H1 (cell line): Measurements from ENCODE around the gene TNIP3. TPM values are rescaled to one million over a fixed set of nuclear protein-coding genes. Genes with fewer than 3 reads are reported as not detected.

ENCODE experiments used
- CTCF ChIA-PET: fragments of 300-600 bp; sonication (Branson Sonifier 250); formaldehyde crosslinking; loops from one replicate; lab custom pipeline; 2021; ENCODE audit not compliant: partially characterized antibody; lab: Charles Lee
- POLR2A ChIA-PET: fragments of 300-600 bp; sonication (Branson Sonifier 250); formaldehyde crosslinking; loops from one replicate; lab custom pipeline; 2021; ENCODE audit warnings: inconsistent platforms; ENCODE audit not compliant: partially characterized antibody; lab: Charles Lee
- DNase-seq, 2 experiments: peaks; one replicate each; pipeline versions ENCODE4 v3.0.0 to v3.0.0-alpha.2; 2010 to 2022; ENCODE audit warnings: low spot score in 2 of 2, low read depth in 1 of 2, mixed read lengths in 1 of 2
- FAIRE-seq: peaks from 2 replicates; lab custom pipeline; 2011; peaks lifted over from hg19 to GRCh38; lab: Jason Lieb, UNC
- H2AFZ ChIP-seq: 2 replicates; pipeline ENCODE4 v1.8.1; 2012; ENCODE audit warnings: low read length, inconsistent platforms
- H2AK5ac ChIP-seq: 2 replicates; pipeline ENCODE4 v1.6.1; 2013; ENCODE audit warnings: low read depth, low read length
- H2BK120ac ChIP-seq: replicated peaks from 2 replicates; pipeline ENCODE3; 2013; ENCODE audit warnings: low read depth, low read length, inconsistent platforms
- H2BK12ac ChIP-seq: 2 replicates; pipeline ENCODE4 v1.6.1; 2013; ENCODE audit warnings: low read depth, low read length
- H2BK15ac ChIP-seq: 2 replicates; pipeline ENCODE4 v1.6.1; 2013; ENCODE audit warnings: low read length
- H2BK20ac ChIP-seq: 2 replicates; pipeline ENCODE4 v1.6.1; 2013; ENCODE audit warnings: low read length
- H2BK5ac ChIP-seq: 2 replicates; pipeline ENCODE4 v1.6.1; 2013; ENCODE audit warnings: low read depth, low read length
- H3K14ac ChIP-seq: 2 replicates; pipeline ENCODE4 v1.6.1; 2013; ENCODE audit warnings: inconsistent platforms; ENCODE audit not compliant: insufficient read length
- H3K18ac ChIP-seq: 2 replicates; pipeline ENCODE4 v1.6.1; 2013; ENCODE audit warnings: low read length; ENCODE audit errors: extremely low read depth
- H3K23ac ChIP-seq: 2 replicates; pipeline ENCODE4 v1.6.1; 2013; ENCODE audit warnings: inconsistent platforms; ENCODE audit not compliant: insufficient read length
- H3K23me2 ChIP-seq: 2 replicates; pipeline ENCODE4 v1.6.1; 2013; ENCODE audit warnings: low read depth, low read length
- H3K27ac ChIP-seq: 2 replicates; pipeline ENCODE4 v1.6.1; 2011; ENCODE audit warnings: low read depth, low read length, inconsistent platforms
- H3K27me3 ChIP-seq, 4 experiments: replicated peaks in 1 of 4; 1 replicate in 1 of 4; 2 replicates in 3 of 4; pipeline versions ENCODE4 v1.6.1 to v1.8.1; 2011 to 2013; ENCODE audit warnings: low read length in 3 of 4, mild to moderate bottlenecking in 3 of 4, inconsistent platforms in 2 of 4, mixed read lengths in 2 of 4, moderate library complexity in 1 of 4; ENCODE audit not compliant: control insufficient read depth in 3 of 4, insufficient read depth in 3 of 4; ENCODE audit errors: extremely low read depth in 1 of 4
- H3K36me3 ChIP-seq, 4 experiments: 2 replicates each; pipeline versions ENCODE4 v1.6.1 to v1.8.1; 2011 to 2013; ENCODE audit warnings: mild to moderate bottlenecking in 4 of 4, low read length in 3 of 4, moderate library complexity in 2 of 4, control low read depth in 1 of 4, inconsistent platforms in 1 of 4; ENCODE audit not compliant: insufficient read depth in 4 of 4, control insufficient read depth in 2 of 4
- H3K4ac ChIP-seq: replicated peaks from 2 replicates; pipeline ENCODE3; 2013; ENCODE audit warnings: low read length, low read depth, mixed read lengths, inconsistent platforms; ENCODE audit not compliant: insufficient read length
- H3K4me1 ChIP-seq, 4 experiments: replicated peaks in 1 of 4; 1 replicate in 1 of 4; 2 replicates in 3 of 4; pipeline versions ENCODE4 v1.6.1 to v1.8.1; 2011 to 2013; ENCODE audit warnings: low read length in 3 of 4, inconsistent platforms in 2 of 4, mixed read lengths in 1 of 4; ENCODE audit not compliant: insufficient read depth in 4 of 4, control insufficient read depth in 3 of 4
- H3K4me2 ChIP-seq, 2 experiments: 2 replicates each; pipeline versions ENCODE4 v1.6.1 to v1.8.1; 2011 to 2013; ENCODE audit warnings: low read depth in 2 of 2, low read length in 2 of 2, control low read depth in 1 of 2, inconsistent platforms in 1 of 2, mild to moderate bottlenecking in 1 of 2; ENCODE audit not compliant: insufficient read depth in 1 of 2
- H3K4me3 ChIP-seq, 4 experiments: fragments of 200-600, 300-600 bp in 1 of 4; sonication (generic), shearing (Covaris generic), sonication (Bioruptor Twin) in 1 of 4; 2 replicates each; pipeline versions ENCODE4 v1.5.1 to v1.8.1; 2011 to 2016; ENCODE audit warnings: low read length in 4 of 4, low read depth in 3 of 4, control low read depth in 2 of 4, inconsistent platforms in 2 of 4, mild to moderate bottlenecking in 2 of 4, mixed read lengths in 1 of 4, moderate library complexity in 1 of 4; ENCODE audit not compliant: insufficient read depth in 2 of 4; ENCODE audit errors: extremely low read depth in 1 of 4
- H3K56ac ChIP-seq: replicated peaks from 2 replicates; pipeline ENCODE3; 2013; ENCODE audit warnings: low read depth, mild to moderate bottlenecking, mixed read lengths, low read length, inconsistent platforms; ENCODE audit not compliant: insufficient read length
- H3K79me1 ChIP-seq: 2 replicates; pipeline ENCODE4 v1.6.1; 2013; ENCODE audit warnings: low read depth, low read length, control low read depth
- H3K79me2 ChIP-seq, 2 experiments: 2 replicates each; pipeline versions ENCODE4 v1.6.1 to v1.8.1; 2012 to 2013; ENCODE audit warnings: low read length in 2 of 2, mild to moderate bottlenecking in 2 of 2, inconsistent platforms in 1 of 2; ENCODE audit not compliant: insufficient read depth in 2 of 2, control insufficient read depth in 1 of 2
- H3K9ac ChIP-seq, 4 experiments: replicated peaks in 1 of 4; 1 replicate in 1 of 4; 2 replicates in 3 of 4; pipeline versions ENCODE4 v1.6.1 to v1.8.1; 2011 to 2013; ENCODE audit warnings: low read depth in 3 of 4, low read length in 3 of 4, control low read depth in 2 of 4, mild to moderate bottlenecking in 2 of 4, moderate library complexity in 2 of 4, inconsistent platforms in 1 of 4; ENCODE audit errors: extremely low read depth in 1 of 4
- H3K9me3 ChIP-seq, 2 experiments: 2 replicates each; pipeline versions ENCODE4 v1.6.1 to v1.8.1; 2012 to 2013; ENCODE audit warnings: mild to moderate bottlenecking in 2 of 2, moderate library complexity in 2 of 2, control low read depth in 1 of 2, inconsistent platforms in 1 of 2, low read depth in 1 of 2, low read length in 1 of 2, mixed read lengths in 1 of 2; ENCODE audit not compliant: insufficient read depth in 2 of 2
- H4K20me1 ChIP-seq, 2 experiments: replicated peaks in 1 of 2; 2 replicates each; pipeline versions ENCODE3 to v1.8.1; 2011 to 2013; ENCODE audit warnings: inconsistent platforms in 2 of 2, low read length in 2 of 2, mild to moderate bottlenecking in 1 of 2; ENCODE audit not compliant: insufficient read depth in 2 of 2, control insufficient read depth in 1 of 2
- H4K5ac ChIP-seq: 2 replicates; pipeline ENCODE4 v1.6.1; 2013; ENCODE audit warnings: low read length, low read depth, mixed read lengths, inconsistent platforms; ENCODE audit not compliant: insufficient read length
- H4K8ac ChIP-seq: 2 replicates; pipeline ENCODE4 v1.8.0; 2013; ENCODE audit warnings: mild to moderate bottlenecking, moderate library complexity, low read length, inconsistent platforms; ENCODE audit not compliant: insufficient read depth; ENCODE audit errors: extremely low read depth
- H4K91ac ChIP-seq: replicated peaks from 2 replicates; pipeline ENCODE3; 2013; ENCODE audit warnings: low read length, mixed read lengths, inconsistent platforms; ENCODE audit not compliant: insufficient read length
- JUND ChIP-seq: IDR thresholded peaks from 2 replicates; pipeline ENCODE4 v1.6.1; 2011; ENCODE audit warnings: mild to moderate bottlenecking, improper control_type of control experiment, low read length
- RXRA ChIP-seq: IDR thresholded peaks from 2 replicates; pipeline ENCODE4 v1.6.1; 2011; ENCODE audit warnings: low read depth, mild to moderate bottlenecking, low read length, moderate library complexity; ENCODE audit not compliant: insufficient read depth
- WGBS, 2 experiments: shearing (Covaris generic) in 1 of 2; methylation state at CpG; one replicate each; pipeline versions ENCODE4 v1.1.6 to v1.1.7; 2013 to 2015; ENCODE audit warnings: low lambda C conversion rate in 2 of 2, mixed read lengths in 2 of 2, inconsistent platforms in 1 of 2, low coverage in 1 of 2, missing lambda C conversion rate in 1 of 2; ENCODE audit not compliant: insufficient replicate concordance in 2 of 2, insufficient coverage in 1 of 2, insufficient read length in 1 of 2; ENCODE audit errors: extremely low coverage in 1 of 2, missing lambda C conversion rate in 1 of 2; 5-methylcytosine and 5-hydroxymethylcytosine counted together
- polyA plus RNA-seq, 7 experiments: library from polyadenylated mRNA; depleted of rRNA in 3 of 7; stranded (reverse) in 5 of 7; unstranded in 2 of 7; fragments of >200 nt in 5 of 7; fragments of 200-250 nt in 2 of 7; gene quantifications; 1 replicate in 5 of 7; 2 replicates in 1 of 7; 4 replicates in 1 of 7; pipeline versions ENCODE4 v1.2.1 to v1.2.3, GENCODE V29; 2011 to 2013; ENCODE audit warnings: missing spikeins in 2 of 7, mixed read lengths in 2 of 7
- total RNA-seq: library from RNA; stranded (reverse); fragmentation: NEBNext Ultra II Directional; extraction: Animal tissue kit (Norgen Biotek cat#: 25700); gene quantifications from 2 replicates; pipeline ENCODE4 v1.2.1, GENCODE V29; 2021

The TNIP3 gene
- total and polyA plus RNA-seq, 2 of the 8 experiments (the other 6 are each of a cell fraction or from before 2014, with no cell fraction given): not detected

- no peaks in the 10 kb centered on the region for H3K79me1 ChIP-seq
- H2BK120ac ChIP-seq: no peak overlapping the region
- H4K5ac ChIP-seq: no peak overlapping the region
- no peak overlapping the region for H2BK20ac ChIP-seq
- no peak overlapping the region for H2AFZ ChIP-seq
- no peak overlapping the region for H4K91ac ChIP-seq
- no peaks in the 10 kb centered on the region for H3K4me1 ChIP-seq
- H3K56ac ChIP-seq: no peak overlapping the region
- no peak overlapping the region for H3K14ac ChIP-seq
- no peak overlapping the region for H3K23ac ChIP-seq
- H2BK12ac ChIP-seq: no peak overlapping the region
- H3K9ac ChIP-seq: no peak overlapping the region
- WGBS, 2 experiments: 84% methylated on average over 4 of the region's 4 CpGs; no CpG with 5 or more reads in 1 of the 2 experiments
- no peak overlapping the region for H3K4me2 ChIP-seq
- no peak overlapping the region for H2AK5ac ChIP-seq
- H2BK5ac ChIP-seq: no peak overlapping the region
- ChIA-PET CTCF (no interaction called here), POLR2A (no interaction called here)
- no peak overlapping the region for H4K8ac ChIP-seq
- H3K4ac ChIP-seq: no peak overlapping the region
- H3K36me3 ChIP-seq: no peaks in the 10 kb centered on the region
- no peak overlapping the region for H3K18ac ChIP-seq
- no peak for FAIRE-seq
- no peaks in the 10 kb centered on the region for H3K79me2 ChIP-seq
- H3K4me3 ChIP-seq: no peak overlapping the region
- no peaks in the 10 kb centered on the region for H3K23me2 ChIP-seq
- DNase-seq: no peak
- no peaks in the 10 kb centered on the region for H3K9me3 ChIP-seq
- no peak overlapping the region for H2BK15ac ChIP-seq
- H3K27ac ChIP-seq: no peak overlapping the region
- H3K27me3 ChIP-seq: no peaks in the 10 kb centered on the region
- no peaks in the 10 kb centered on the region for H4K20me1 ChIP-seq
- TF ChIP-seq RXRA: no peak
- no peak for TF ChIP-seq JUND
Observed at GRCh38 chr4:121130326-121130660, 33.8 kb downstream of the TNIP3 start.
